GM23338 (cell line): Measurements from ENCODE around the gene AP4E1.

Experiments
- CREB1 ChIP-seq: fragments of 250-450 bp; sonication (Bioruptor Pico); IDR thresholded peaks from 2 replicates; pipeline ENCODE4 v1.5.0; 2020; ENCODE audit warnings: low read depth, mild to moderate bottlenecking, moderate library complexity
- CTCF ChIP-seq, 2 experiments: fragments of 200-600 bp in 1 of 2; sonication (generic) in 1 of 2; conservative IDR thresholded peaks; 2 replicates each; pipeline versions ENCODE4 v1.5.1 to v1.6.1; 2016 to 2017; ENCODE audit warnings: antibody characterized with exemption in 2 of 2, low read depth in 2 of 2, mild to moderate bottlenecking in 2 of 2, moderate library complexity in 1 of 2
- EZH2 ChIP-seq: fragments of 200-600 bp; sonication (generic); IDR thresholded peaks from one replicate; pipeline ENCODE4 v1.8.0; 2017; ENCODE audit warnings: antibody characterized with exemption, mild to moderate bottlenecking, low read depth; ENCODE audit not compliant: unreplicated experiment
- EZH2phosphoT487 ChIP-seq: fragments of 200-600 bp; sonication (generic); IDR thresholded peaks from one replicate; pipeline ENCODE4 v1.8.1; 2018; ENCODE audit warnings: antibody characterized with exemption; ENCODE audit not compliant: unreplicated experiment
- JUNB ChIP-seq: IDR thresholded peaks from one replicate; pipeline ENCODE4 v1.6.1; 2016; ENCODE audit warnings: antibody characterized with exemption; ENCODE audit not compliant: unreplicated experiment
- NANOG ChIP-seq: IDR thresholded peaks from 2 replicates; pipeline ENCODE4 v1.6.1; 2016; ENCODE audit warnings: antibody characterized with exemption, borderline replicate concordance
- POLR2AphosphoS5 ChIP-seq: IDR thresholded peaks from 2 replicates; pipeline ENCODE4 v1.6.1; 2016; ENCODE audit warnings: antibody characterized with exemption, low read depth
- REST ChIP-seq: IDR thresholded peaks from one replicate; pipeline ENCODE4 v1.6.1; 2018; ENCODE audit warnings: antibody characterized with exemption; ENCODE audit not compliant: unreplicated experiment
- STAT1 ChIP-seq: IDR thresholded peaks from one replicate; pipeline ENCODE4 v1.6.1; 2016; ENCODE audit warnings: antibody characterized with exemption; ENCODE audit not compliant: unreplicated experiment
- ZNF114 ChIP-seq: fragments of 250-450 bp; sonication (Bioruptor Pico); IDR thresholded peaks from 2 replicates; pipeline ENCODE4 v1.5.0; 2020; ENCODE audit warnings: mild to moderate bottlenecking, moderate library complexity
- ZNF331 ChIP-seq: fragments of 250-450 bp; sonication (Bioruptor Pico); IDR thresholded peaks from 2 replicates; pipeline ENCODE4 v1.5.0; 2020; ENCODE audit warnings: low read depth, mild to moderate bottlenecking, moderate library complexity
- ZNF462 ChIP-seq: fragments of 250-450 bp; sonication (Bioruptor Pico); IDR thresholded peaks from 2 replicates; pipeline ENCODE4 v1.5.0; 2020; ENCODE audit warnings: mild to moderate bottlenecking, moderate library complexity
- TF ChIP-seq, protein P1 (sequence below): IDR thresholded peaks from 2 replicates; pipeline ENCODE4 v1.6.1; 2016; ENCODE audit warnings: antibody characterized with exemption

DNA sequence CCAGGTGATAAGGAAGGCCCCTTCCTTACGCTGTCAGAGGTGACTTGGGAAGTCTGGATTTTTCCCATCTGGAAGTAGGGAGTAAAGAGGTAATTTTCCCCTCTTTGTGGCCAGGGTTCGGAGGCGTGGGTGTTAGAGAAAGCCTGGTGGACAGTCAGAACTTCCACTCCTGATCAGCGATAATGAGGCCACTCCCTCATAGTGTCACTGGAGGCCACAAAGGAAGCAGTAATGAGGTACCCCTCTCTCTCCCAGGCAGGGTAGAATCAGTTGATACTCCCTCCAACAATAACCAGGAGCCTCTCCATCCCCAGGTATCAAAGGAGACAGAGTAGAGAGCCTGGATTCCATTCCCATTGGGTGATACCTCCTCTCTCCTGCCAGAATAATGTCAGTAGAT lies 30.0 kb downstream of the AP4E1 start:
- no peak for TF ChIP-seq CTCF (conservative IDR thresholded peaks at IDR 0.05; ENCODE audit: low read depth in 2 of 2)
- no peak for TF ChIP-seq EZH2
- TF ChIP-seq EZH2phosphoT487: no peak
- TF ChIP-seq REST: no peak
- TF ChIP-seq ZNF331 (CRISPR knock-in tag): no peak
- TF ChIP-seq STAT1: no peak
- no peak for TF ChIP-seq POLR2AphosphoS5
- no peak for TF ChIP-seq JUNB
- no peak for TF ChIP-seq ZNF462
- no peak for TF ChIP-seq CREB1
- no peak for TF ChIP-seq NANOG
- TF ChIP-seq, protein P1, sequence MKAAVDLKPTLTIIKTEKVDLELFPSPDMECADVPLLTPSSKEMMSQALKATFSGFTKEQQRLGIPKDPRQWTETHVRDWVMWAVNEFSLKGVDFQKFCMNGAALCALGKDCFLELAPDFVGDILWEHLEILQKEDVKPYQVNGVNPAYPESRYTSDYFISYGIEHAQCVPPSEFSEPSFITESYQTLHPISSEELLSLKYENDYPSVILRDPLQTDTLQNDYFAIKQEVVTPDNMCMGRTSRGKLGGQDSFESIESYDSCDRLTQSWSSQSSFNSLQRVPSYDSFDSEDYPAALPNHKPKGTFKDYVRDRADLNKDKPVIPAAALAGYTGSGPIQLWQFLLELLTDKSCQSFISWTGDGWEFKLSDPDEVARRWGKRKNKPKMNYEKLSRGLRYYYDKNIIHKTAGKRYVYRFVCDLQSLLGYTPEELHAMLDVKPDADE: no peak
- no peak for TF ChIP-seq ZNF114 (CRISPR knock-in tag)
